ENCODE results near the gene GRIFIN.

DNA sequence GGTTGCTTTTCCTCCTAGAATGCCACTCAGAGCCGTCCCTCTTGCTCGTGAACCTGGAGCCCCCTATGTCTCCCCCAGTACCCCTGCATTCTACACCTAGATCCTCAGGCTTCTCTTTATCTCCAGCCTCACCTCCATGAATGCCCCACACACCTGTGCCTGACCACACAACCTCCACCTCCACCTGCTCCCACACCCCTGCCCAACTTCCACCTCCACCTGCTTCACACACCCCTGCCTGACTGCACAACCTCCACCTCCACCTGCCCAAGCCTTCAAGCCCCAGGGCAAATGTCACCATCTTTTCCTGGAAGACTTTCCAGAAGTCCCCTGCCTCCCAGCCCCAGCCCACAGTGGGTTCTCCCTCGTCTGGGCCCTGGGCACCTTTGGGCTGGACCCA is 36.5 kb upstream of the GRIFIN start:
- TF ChIP-seq CTCF (IDR thresholded peaks at IDR 0.05; ENCODE audit: low read depth, low read length, poor library complexity, severe bottlenecking) (no peak), EZH2phosphoT487 (IDR thresholded peaks at IDR 0.05; ENCODE audit: borderline replicate concordance, low read length) (no peak)
